SK-MEL-5 (cell line): Measurements from ENCODE around the gene PRKCA. TPM values are rescaled to one million over a fixed set of nuclear protein-coding genes. Genes with fewer than 3 reads are reported as not detected.

Experiments
- DNase-seq: peaks from one replicate; pipeline ENCODE4 v3.0.0-alpha.2; 2016; ENCODE audit warnings: low read depth, low spot score
- in situ Hi-C: cut with HindIII; loops from 2 replicates; pipeline ENCODE4 v1.10.0; 2016; ENCODE audit warnings: low sequenced_read_pairs, high pct_unique_total_duplicates, low pct_unique_long_range_greater_than_20kb
- total RNA-seq: library from RNA; depleted of rRNA; stranded (reverse); fragments of >200 nt; shearing (Covaris generic); gene quantifications from 2 replicates; pipeline ENCODE4 v1.2.3, GENCODE V29; 2014

PRKCA gene
- total RNA-seq, 1 experiment from 2014 or later, result 7.3 TPM

GRCh38 chr17:66727634-66728570 lies 425.5 kb downstream of the PRKCA start:
- in situ Hi-C loops, result no loop called here
- DNase-seq, result peak; percentile 91

- in situ Hi-C loops, result no loop called here
These were observed 428.1 kb downstream of the PRKCA start for GRCh38 chr17:66730461-66730923.

GRCh38 chr17:66733759-66734158 lies 431.3 kb downstream of the PRKCA start:
- DNase-seq, result no peak
- in situ Hi-C loops, result no loop called here

More at GRCh38 chr17:66730461-66730923, 428.1 kb downstream of the PRKCA start:
- no peak for DNase-seq

- in situ Hi-C loops, result no loop called here
- DNase-seq, result no peak
These were observed 432.0 kb downstream of the PRKCA start for GRCh38 chr17:66734186-66734943.

- in situ Hi-C loops, result no loop called here
- DNase-seq, result peak; percentile 55
These were observed 435.1 kb downstream of the PRKCA start for GRCh38 chr17:66737524-66737923.

GRCh38 chr17:66738301-66738700 lies 435.9 kb downstream of the PRKCA start:
- in situ Hi-C loops, result no loop called here

GRCh38 chr17:66739553-66739952 lies 437.1 kb downstream of the PRKCA start:
- DNase-seq, result no peak
- in situ Hi-C loops, result no loop called here

More at GRCh38 chr17:66738301-66738700, 435.9 kb downstream of the PRKCA start:
- DNase-seq, result no peak

GRCh38 chr17:66740226-66740625 lies 437.8 kb downstream of the PRKCA start:
- no peak for DNase-seq
- in situ Hi-C loops, result no loop called here

GRCh38 chr17:66743511-66743910 lies 441.1 kb downstream of the PRKCA start:
- in situ Hi-C loops, result no loop called here
- no peak for DNase-seq

GRCh38 chr17:66746736-66747135 lies 444.3 kb downstream of the PRKCA start:
- DNase-seq, result no peak
- in situ Hi-C loops, result no loop called here

GRCh38 chr17:66747578-66748275 lies 445.3 kb downstream of the PRKCA start:
- no peak for DNase-seq
- in situ Hi-C loops, result no loop called here

GRCh38 chr17:66748578-66748977 lies 446.2 kb downstream of the PRKCA start:
- in situ Hi-C loops, result no loop called here
- no peak for DNase-seq

- no peak for DNase-seq
- in situ Hi-C loops, result no loop called here
These were observed 446.9 kb downstream of the PRKCA start for GRCh38 chr17:66749217-66749832.

GRCh38 chr17:66750116-66750515 lies 447.7 kb downstream of the PRKCA start:
- in situ Hi-C loops, result no loop called here
- DNase-seq, result no peak

GRCh38 chr17:66750781-66751543 lies 448.5 kb downstream of the PRKCA start:
- in situ Hi-C loops, result no loop called here
- no peak for DNase-seq

GRCh38 chr17:66751771-66752170 lies 449.4 kb downstream of the PRKCA start:
- in situ Hi-C loops, result no loop called here
- DNase-seq, result no peak

- no peak for DNase-seq
- in situ Hi-C loops, result no loop called here
These were observed 450.0 kb downstream of the PRKCA start for GRCh38 chr17:66752411-66752810.
